ENCODE measurements around the gene ELAVL3. TPM values are rescaled to one million over a fixed set of nuclear protein-coding genes. Genes with fewer than 3 reads are reported as not detected.

Gene ELAVL3
- polyA plus RNA-seq, 3 donors = not detected

GRCh38 chr19:11528551-11529341 lies 47.9 kb upstream of the ELAVL3 start, which contains the start of gene ECSIT:
Gene ECSIT (minus strand): TSS chr19:11529134. CDS start chr19:11519170, 9,964 bp downstream.
- Histone ChIP-seq H3K27ac (ENCODE audit: low read depth in 1 of 2, low read length in 2 of 2) (peak within 1 kb of the TSS; percentile 63 to 81), H3K4me3 (replicated peaks in 1 of 3; ENCODE audit: low read depth in 2 of 3, low read length in 3 of 3) (peak within 1 kb of the TSS; percentile 52 to 87 (median 60)), H3K27me3 (ENCODE audit: control insufficient read depth in 2 of 2, insufficient read depth in 2 of 2, low read length in 2 of 2) (no peaks in the 10 kb centered on the region), H3K4me1 (ENCODE audit: control insufficient read depth in 1 of 2, insufficient read depth in 2 of 2, low read length in 2 of 2) (peaks cover 14 to 17% of the 10 kb centered on the region in 2 donors), H3K79me2 (ENCODE audit: insufficient read depth, low read length) (peaks cover 22% of the 10 kb centered on the region), H4K20me1 (ENCODE audit: insufficient read depth, low read length) (no peaks in the 10 kb centered on the region), H3K4me2 (replicated peaks; ENCODE audit: extremely low read depth, low read length, poor library complexity, severe bottlenecking) (peak within 1 kb of the TSS; percentile 80), H3K9ac (ENCODE audit: insufficient read depth, low read length, poor library complexity, severe bottlenecking) (peak within 1 kb of the TSS; percentile 68), H3K9me3 (replicated peaks in 1 of 2; ENCODE audit: control insufficient read depth in 1 of 2, insufficient read depth in 1 of 2, low read length in 2 of 2) (no peaks in the 10 kb centered on the region), H3K36me3 (replicated peaks in 1 of 2; ENCODE audit: control insufficient read depth in 1 of 2, insufficient read depth in 2 of 2, low read length in 2 of 2) (peaks cover 2 to 7% of the 10 kb centered on the region in 2 donors), H2AFZ (ENCODE audit: insufficient read depth, low read depth, low read length, poor library complexity, severe bottlenecking) (peak within 1 kb of the TSS; percentile 92)
- DNase-seq = peak; percentile 97 to 99 (median 98)
- intact Hi-C loops (cut with micrococcal nuclease) = loop anchor here in 1 of 2 donors (1.0 to 5.0 kb wide), 2 partner anchors 23 to 54 kb away; partner anchors contain the start of gene ZNF653
- peaks cover 8 to 15% of the 10 kb centered on the region in 2 donors for H3K36me3 Mint-ChIP-seq
- H3K4me3 Mint-ChIP-seq = peak within 1 kb of the TSS; percentile 95 to 98
- no peak for TF ChIP-seq CTCF (IDR thresholded peaks at IDR 0.05)
- under 1% methylated on average over 47 of the region's 47 CpGs for WGBS (ENCODE audit: insufficient coverage)
- H3K27me3 Mint-ChIP-seq (ENCODE audit: low read depth in 3 of 3) = no peaks in the 10 kb centered on the region
- H3K4me1 Mint-ChIP-seq = peaks cover 10% of the 10 kb centered on the region
- H3K9me3 Mint-ChIP-seq = peaks cover 0 to 5% (median 0%) of the 10 kb centered on the region in 7 donors
- peak within 1 kb of the TSS; percentile 93 to 97 (median 95) for H3K27ac Mint-ChIP-seq

GRCh38 chr19:11519138-11519537 lies 38.3 kb upstream of the ELAVL3 start:
- intact Hi-C loops (cut with micrococcal nuclease) = no loop called here
- H3K4me1 ChIP-seq (ENCODE audit: control insufficient read depth in 1 of 2, insufficient read depth in 2 of 2, low read length in 2 of 2) = no peaks in the 10 kb centered on the region
- H3K79me2 ChIP-seq (ENCODE audit: insufficient read depth, low read length) = peaks cover 3% of the 10 kb centered on the region
- H3K4me3 ChIP-seq (replicated peaks in 1 of 3; ENCODE audit: low read depth in 2 of 3, low read length in 3 of 3) = no peak overlapping the region
- H3K4me3 Mint-ChIP-seq = no peak overlapping the region
- no peak overlapping the region for H3K27ac Mint-ChIP-seq
- H3K4me2 ChIP-seq (replicated peaks; ENCODE audit: extremely low read depth, low read length, poor library complexity, severe bottlenecking) = no peak overlapping the region
- H4K20me1 ChIP-seq (ENCODE audit: insufficient read depth, low read length) = no peaks in the 10 kb centered on the region
- no peaks in the 10 kb centered on the region for H3K4me1 Mint-ChIP-seq
- peaks cover 34 to 68% of the 10 kb centered on the region in 2 donors for H3K36me3 Mint-ChIP-seq
- H3K27ac ChIP-seq (ENCODE audit: low read depth in 1 of 2, low read length in 2 of 2) = no peak overlapping the region
- DNase-seq = no peak
- no peak overlapping the region for H3K9ac ChIP-seq (ENCODE audit: insufficient read depth, low read length, poor library complexity, severe bottlenecking)
- no peaks in the 10 kb centered on the region for H3K9me3 ChIP-seq (replicated peaks in 1 of 2; ENCODE audit: control insufficient read depth in 1 of 2, insufficient read depth in 1 of 2, low read length in 2 of 2)
- peaks cover 0 to 6% (median 1%) of the 10 kb centered on the region in 3 donors for H3K27me3 Mint-ChIP-seq (ENCODE audit: low read depth in 3 of 3)
- no peaks in the 10 kb centered on the region for H3K9me3 Mint-ChIP-seq
- H3K27me3 ChIP-seq (ENCODE audit: control insufficient read depth in 2 of 2, insufficient read depth in 2 of 2, low read length in 2 of 2) = no peaks in the 10 kb centered on the region
- TF ChIP-seq CTCF (IDR thresholded peaks at IDR 0.05) = no peak
- peaks cover 24 to 59% of the 10 kb centered on the region in 2 donors for H3K36me3 ChIP-seq (replicated peaks in 1 of 2; ENCODE audit: control insufficient read depth in 1 of 2, insufficient read depth in 2 of 2, low read length in 2 of 2)
- 98% methylated on average over 9 of the region's 9 CpGs for WGBS (ENCODE audit: insufficient coverage)
- no peak overlapping the region for H2AFZ ChIP-seq (ENCODE audit: insufficient read depth, low read depth, low read length, poor library complexity, severe bottlenecking)

Measured in CD14-positive monocyte (primary cell).